ENCODE data around the gene TMEM145. TPM values are rescaled to one million over a fixed set of nuclear protein-coding genes. Genes with fewer than 3 reads are reported as not detected.

TMEM145 gene
- total RNA-seq, 1 experiment from 2014 or later = 0.81 TPM

GRCh38 chr19:42288881-42289555, 24.1 kb upstream of the TMEM145 start:
- no peak for DNase-seq (ENCODE audit: low spot score)

DNA sequence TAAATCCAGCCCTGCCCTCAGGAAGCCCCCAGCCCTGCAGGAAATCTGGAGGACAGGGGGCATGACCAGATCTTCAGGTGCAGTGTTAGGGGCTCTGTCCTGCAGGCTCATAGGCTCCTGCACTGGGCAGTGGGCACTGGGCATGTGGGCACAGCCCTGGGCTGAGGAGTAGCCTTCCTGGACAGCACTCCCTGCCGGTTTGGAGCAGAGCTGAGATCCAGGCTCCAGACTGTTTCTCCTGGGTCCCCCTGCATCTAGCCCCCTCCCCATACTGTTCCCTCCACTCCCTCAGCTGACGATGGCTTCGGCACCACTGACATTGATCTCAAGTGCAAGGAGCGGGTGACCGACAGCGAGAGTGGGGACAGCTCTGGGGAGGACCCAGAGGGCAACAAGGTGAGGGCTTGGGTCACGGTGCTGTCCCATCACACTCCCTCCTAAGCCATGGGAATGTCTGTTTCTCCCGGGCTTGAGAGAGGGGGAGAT, 23.5 kb upstream of the TMEM145 start:
- no peak for DNase-seq (ENCODE audit: low spot score)

GRCh38 chr19:42290136-42290522, 23.0 kb upstream of the TMEM145 start:
- no peak for DNase-seq (ENCODE audit: low spot score)

DNA sequence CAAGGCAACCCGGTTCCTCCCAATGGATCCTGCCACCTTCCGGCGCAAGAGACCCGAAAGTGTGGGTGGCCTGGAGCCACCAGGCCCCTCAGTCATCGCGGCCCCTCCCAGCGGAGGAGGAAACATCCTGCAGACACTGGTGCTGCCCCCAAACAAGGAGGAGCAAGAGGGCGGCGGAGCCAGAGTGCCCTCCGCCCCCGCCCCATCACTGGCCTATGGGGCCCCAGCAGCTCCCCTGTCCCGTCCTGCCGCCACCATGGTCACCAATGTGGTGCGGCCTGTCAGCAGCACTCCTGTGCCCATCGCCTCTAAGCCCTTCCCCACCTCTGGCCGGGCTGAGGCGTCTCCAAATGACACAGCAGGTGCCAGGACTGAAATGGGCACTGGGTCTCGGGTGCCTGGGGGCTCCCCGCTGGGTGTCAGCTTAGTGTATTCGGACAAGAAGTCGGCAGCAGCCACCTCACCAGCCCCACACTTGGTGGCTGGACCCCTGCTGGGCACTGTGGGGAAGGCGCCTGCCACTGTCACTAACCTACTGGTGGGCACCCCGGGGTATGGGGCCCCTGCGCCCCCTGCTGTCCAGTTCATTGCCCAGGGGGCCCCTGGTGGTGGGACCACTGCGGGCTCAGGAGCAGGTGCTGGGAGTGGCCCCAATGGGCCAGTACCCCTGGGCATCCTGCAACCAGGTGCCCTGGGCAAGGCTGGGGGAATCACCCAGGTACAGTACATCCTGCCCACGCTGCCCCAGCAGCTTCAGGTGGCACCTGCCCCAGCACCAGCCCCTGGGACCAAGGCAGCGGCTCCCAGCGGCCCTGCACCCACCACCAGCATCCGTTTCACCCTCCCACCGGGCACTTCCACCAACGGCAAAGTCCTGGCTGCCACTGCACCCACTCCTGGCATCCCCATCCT, 22.3 kb upstream of the TMEM145 start:
- peak; percentile 88 for DNase-seq (ENCODE audit: low spot score)

DNA sequence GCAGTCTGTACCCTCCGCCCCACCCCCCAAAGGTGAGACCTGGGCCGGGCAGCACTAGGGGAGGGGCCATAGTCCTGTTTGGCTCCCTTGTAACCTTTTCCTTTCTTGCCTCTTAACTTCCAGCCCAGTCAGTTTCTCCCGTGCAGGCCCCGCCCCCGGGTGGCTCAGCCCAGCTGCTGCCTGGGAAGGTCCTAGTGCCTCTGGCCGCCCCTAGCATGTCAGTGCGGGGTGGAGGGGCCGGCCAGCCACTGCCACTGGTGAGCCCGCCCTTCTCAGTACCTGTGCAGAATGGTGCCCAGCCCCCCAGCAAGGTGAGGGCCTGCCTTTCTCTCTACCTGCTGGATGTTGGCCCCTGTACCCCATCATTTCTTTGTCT, 21.7 kb upstream of the TMEM145 start:
- DNase-seq (ENCODE audit: low spot score) = peak; percentile 95

DNA sequence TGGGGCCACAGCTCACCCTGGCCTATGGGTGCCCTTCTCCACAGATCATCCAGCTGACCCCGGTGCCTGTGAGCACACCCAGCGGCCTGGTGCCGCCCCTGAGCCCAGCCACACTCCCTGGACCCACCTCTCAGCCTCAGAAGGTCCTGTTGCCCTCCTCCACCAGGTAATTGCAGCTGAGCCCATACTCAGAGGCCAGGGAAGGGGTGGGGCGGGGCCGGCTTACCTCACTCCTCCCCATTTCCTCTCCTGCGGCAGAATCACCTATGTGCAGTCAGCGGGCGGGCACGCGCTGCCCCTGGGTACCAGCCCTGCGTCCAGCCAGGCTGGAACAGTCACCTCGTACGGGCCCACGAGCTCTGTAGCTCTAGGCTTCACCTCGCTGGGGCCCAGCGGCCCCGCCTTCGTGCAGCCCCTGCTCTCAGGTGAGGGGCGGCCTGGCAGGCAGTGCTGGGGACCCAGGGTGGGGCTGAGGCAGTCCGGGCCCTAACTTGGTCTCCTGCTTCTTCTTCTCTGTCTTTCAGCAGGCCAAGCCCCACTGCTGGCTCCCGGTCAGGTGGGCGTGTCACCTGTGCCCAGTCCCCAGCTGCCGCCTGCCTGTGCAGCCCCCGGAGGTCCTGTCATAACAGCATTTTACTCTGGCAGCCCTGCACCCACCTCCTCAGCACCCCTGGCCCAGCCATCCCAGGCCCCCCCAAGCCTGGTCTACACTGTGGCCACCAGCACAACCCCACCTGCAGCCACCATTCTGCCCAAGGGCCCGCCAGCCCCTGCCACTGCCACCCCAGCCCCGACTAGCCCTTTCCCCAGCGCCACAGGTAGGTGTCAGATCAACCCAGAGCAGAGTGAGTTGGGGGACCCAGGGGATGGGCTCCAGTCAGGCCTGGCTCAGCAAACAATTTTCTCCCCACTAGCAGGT, 20.8 kb upstream of the TMEM145 start:
- peak; percentile 81 for DNase-seq (ENCODE audit: low spot score)

DNA sequence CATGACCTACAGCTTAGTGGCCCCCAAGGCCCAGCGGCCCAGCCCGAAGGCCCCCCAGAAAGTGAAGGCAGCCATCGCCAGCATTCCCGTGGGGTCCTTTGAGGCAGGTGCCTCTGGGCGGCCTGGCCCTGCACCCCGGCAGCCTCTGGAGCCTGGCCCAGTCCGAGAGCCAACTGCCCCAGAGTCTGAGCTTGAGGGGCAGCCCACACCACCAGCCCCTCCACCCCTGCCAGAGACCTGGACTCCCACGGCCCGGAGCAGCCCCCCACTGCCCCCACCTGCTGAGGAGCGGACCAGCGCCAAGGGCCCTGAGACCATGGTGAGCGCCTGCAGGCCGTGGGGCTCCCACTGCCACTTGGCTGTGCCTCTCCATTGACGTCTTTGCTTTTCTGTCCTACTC, 20.1 kb upstream of the TMEM145 start:
- no peak for DNase-seq (ENCODE audit: low spot score)

- DNase-seq (ENCODE audit: low spot score) = no peak
Observed at GRCh38 chr19:42293540-42293939, 19.6 kb upstream of the TMEM145 start.

DNA sequence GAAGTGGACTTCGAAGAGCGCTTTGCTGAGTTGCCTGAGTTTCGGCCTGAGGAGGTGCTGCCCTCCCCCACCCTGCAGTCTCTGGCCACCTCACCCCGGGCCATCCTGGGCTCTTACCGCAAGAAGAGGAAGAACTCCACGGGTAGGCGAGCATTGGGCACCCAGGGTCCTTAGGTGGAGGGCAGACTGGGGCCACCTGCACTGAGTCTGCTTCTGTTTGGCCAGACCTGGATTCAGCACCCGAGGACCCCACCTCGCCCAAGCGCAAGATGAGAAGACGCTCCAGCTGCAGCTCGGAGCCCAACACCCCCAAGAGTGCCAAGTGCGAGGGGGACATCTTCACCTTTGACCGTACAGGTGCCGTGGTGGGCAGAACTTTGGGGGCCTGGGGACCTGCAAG, 19.2 kb upstream of the TMEM145 start:
- DNase-seq (ENCODE audit: low spot score) = no peak

DNA sequence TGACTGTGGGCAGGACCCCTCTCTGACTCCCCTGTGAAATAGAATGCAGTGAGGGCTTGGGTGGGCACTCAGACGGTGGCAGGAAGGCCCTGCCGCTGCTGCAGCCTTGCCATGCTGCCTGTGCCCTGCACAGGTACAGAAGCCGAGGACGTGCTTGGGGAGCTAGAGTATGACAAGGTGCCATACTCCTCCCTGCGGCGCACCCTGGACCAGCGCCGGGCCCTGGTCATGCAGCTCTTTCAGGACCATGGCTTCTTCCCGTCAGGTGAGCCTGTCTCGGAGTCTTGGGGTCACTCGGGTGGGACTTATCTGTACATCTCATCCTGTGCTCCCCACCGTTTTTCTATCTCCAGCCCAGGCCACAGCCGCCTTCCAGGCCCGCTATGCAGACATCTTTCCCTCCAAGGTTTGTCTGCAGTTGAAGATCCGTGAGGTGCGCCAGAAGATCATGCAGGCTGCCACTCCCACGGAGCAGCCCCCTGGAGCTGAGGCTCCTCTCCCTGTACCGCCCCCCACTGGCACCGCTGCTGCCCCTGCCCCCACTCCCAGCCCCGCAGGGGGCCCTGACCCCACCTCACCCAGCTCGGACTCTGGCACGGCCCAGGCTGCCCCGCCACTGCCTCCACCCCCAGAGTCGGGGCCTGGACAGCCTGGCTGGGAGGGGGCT, 18.5 kb upstream of the TMEM145 start:
- DNase-seq (ENCODE audit: low spot score) = no peak

- no peak for DNase-seq (ENCODE audit: low spot score)
Observed at GRCh38 chr19:42295342-42295741, 17.8 kb upstream of the TMEM145 start.

DNA sequence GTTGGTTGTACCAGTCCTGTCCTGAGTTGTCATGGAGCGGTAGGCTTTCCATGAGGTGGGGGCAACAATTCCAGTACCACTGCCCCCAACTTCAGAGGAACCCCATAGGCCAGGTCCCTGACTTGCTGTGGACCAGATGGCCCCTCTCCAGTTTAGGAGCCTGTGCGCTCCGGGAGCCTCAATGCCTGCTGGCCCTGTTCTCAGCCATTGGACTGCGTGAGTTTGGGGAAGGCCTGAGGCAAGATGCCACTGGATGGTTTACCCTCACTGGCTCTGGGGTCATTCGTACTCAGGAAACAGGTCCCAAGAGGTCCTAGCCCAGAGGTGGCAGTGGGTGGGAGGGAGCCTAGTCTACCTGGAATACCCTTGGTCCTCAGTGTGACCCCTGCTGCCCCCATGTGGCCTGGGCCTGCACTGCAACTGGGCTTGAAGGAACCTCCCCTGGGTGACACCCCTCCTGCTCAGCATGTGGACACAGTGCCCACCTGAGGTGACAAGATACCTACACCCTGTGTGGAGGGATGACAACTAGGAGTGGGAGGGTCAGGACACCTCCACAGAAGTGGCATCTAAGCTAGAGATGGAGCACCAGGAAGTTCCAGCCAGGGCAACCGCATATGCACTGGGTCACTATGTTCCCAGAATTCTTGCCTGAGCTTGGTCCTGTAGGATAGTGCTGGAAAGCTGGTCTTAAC, 17.1 kb upstream of the TMEM145 start:
- DNase-seq (ENCODE audit: low spot score) = peak; percentile 96

GRCh38 chr19:42297039-42297438, 16.1 kb upstream of the TMEM145 start:
- no peak for DNase-seq (ENCODE audit: low spot score)

DNA sequence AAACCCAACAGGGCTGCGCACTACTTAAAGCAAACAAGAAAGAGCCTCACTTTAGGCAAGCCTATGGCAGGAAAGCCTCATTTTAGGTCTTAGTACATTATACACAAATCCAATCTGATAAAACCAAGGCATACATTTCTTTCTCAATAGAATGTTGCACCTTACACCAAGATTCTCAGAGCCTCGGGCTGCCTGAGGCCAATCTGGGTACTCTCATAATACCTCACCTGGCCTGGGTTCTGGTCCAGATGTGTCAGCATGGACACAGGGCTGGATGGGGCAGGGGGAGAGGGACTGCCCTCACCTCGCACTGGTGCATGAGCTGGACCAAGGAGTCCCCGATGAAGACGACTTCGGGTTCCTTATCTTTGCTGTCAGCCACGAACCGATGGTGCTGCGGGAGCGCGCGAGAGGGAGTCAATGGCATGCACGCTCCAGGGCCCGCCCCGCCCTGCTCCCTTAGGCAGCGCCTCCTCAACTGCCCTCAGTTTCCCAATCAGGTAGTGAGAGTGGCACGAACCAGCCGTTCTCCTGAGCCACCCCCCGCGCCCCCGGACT, 11.4 kb upstream of the TMEM145 start, which contains the start of gene PRR19:
TSS of gene PRR19 (plus strand) at position 487 of the 558 bp plus-strand sequence. CDS start 7,453 bp downstream, outside the sequence.
- no peak for DNase-seq (ENCODE audit: low spot score)

GRCh38 chr19:42303101-42303464, 10.0 kb upstream of the TMEM145 start:
- DNase-seq (ENCODE audit: low spot score) = no peak

GRCh38 chr19:42303876-42304275, 9.2 kb upstream of the TMEM145 start:
- DNase-seq (ENCODE audit: low spot score) = no peak

- DNase-seq (ENCODE audit: low spot score) = no peak
Observed at GRCh38 chr19:42306646-42307045, 6.5 kb upstream of the TMEM145 start.

GRCh38 chr19:42309686-42310085, 3.4 kb upstream of the TMEM145 start:
- DNase-seq (ENCODE audit: low spot score) = no peak

- DNase-seq (ENCODE audit: low spot score) = peak; percentile 53
Observed at GRCh38 chr19:42311657-42312056, 1.5 kb upstream of the TMEM145 start.

GRCh38 chr19:42312370-42312769, 739 bp upstream of the TMEM145 start:
- no peak for DNase-seq (ENCODE audit: low spot score)
